ENCODE measurements around the gene FGF13.

FGF13 gene

GRCh38 chrX:138711399-138712347 is at the start of gene FGF13:
FGF13 (minus strand) TSS chrX:138711717; CDS start chrX:138711003, 714 bp downstream.
- peak; percentile 5 for TF ChIP-seq CTCF (IDR thresholded peaks at IDR 0.05; ENCODE audit: control extremely low read depth, extremely low read depth, low read depth, missing control alignments)
- POLR2A ChIA-PET: no interaction called here
- CTCF ChIA-PET: interaction anchor here (1.1 kb wide), 1 partner anchor 46 kb away, joined by 4 read pairs; no protein-coding TSS in a partner anchor
- no peak for DNase-seq (ENCODE audit: extremely low spot score)

- TF ChIP-seq CTCF (IDR thresholded peaks at IDR 0.05; ENCODE audit: control extremely low read depth, extremely low read depth, low read depth, missing control alignments): no peak
- ChIA-PET CTCF (interaction anchor here (1.9 to 2.3 kb wide), 2 partner anchors 13 to 16 kb away, joined by 5 to 7 read pairs; no protein-coding TSS in a partner anchor), POLR2A (no interaction called here)
- DNase-seq (ENCODE audit: extremely low spot score): no peak
Measured at GRCh38 chrX:138759217-138759943, 47.9 kb upstream of the FGF13 start.

- TF ChIP-seq CTCF (IDR thresholded peaks at IDR 0.05; ENCODE audit: control extremely low read depth, extremely low read depth, low read depth, missing control alignments): no peak
- DNase-seq (ENCODE audit: extremely low spot score): no peak
- ChIA-PET CTCF (no interaction called here), POLR2A (no interaction called here)
Measured at GRCh38 chrX:138756234-138756633, 44.7 kb upstream of the FGF13 start.

- TF ChIP-seq CTCF (IDR thresholded peaks at IDR 0.05; ENCODE audit: control extremely low read depth, extremely low read depth, low read depth, missing control alignments): no peak
- DNase-seq (ENCODE audit: extremely low spot score): no peak
- CTCF ChIA-PET: no interaction called here
- POLR2A ChIA-PET: no interaction called here
Measured at GRCh38 chrX:138754861-138755260, 43.3 kb upstream of the FGF13 start.

GRCh38 chrX:138748480-138748879 is 37.0 kb upstream of the FGF13 start:
- DNase-seq (ENCODE audit: extremely low spot score): no peak
- CTCF ChIA-PET: interaction anchor here (0.8 to 1.0 kb wide), 2 partner anchors 557 to 620 kb away, joined by 3 read pairs; no protein-coding TSS in a partner anchor
- POLR2A ChIA-PET: no interaction called here
- peak; percentile 29 for TF ChIP-seq CTCF (IDR thresholded peaks at IDR 0.05; ENCODE audit: control extremely low read depth, extremely low read depth, low read depth, missing control alignments)

- ChIA-PET POLR2A (no interaction called here), CTCF (interaction anchor here (0.9 to 3.0 kb wide), 4 partner anchors 9 to 617 kb away, joined by 3 to 19 read pairs (median 4); no protein-coding TSS in a partner anchor)
- peak; percentile 13 for DNase-seq (ENCODE audit: extremely low spot score)
- TF ChIP-seq CTCF (IDR thresholded peaks at IDR 0.05; ENCODE audit: control extremely low read depth, extremely low read depth, low read depth, missing control alignments): peak; percentile 41
Measured at GRCh38 chrX:138745196-138745595, 33.7 kb upstream of the FGF13 start.

Measured in GM10248 (cell line).